Lower leg skin (tissue), 4 donors: Measurements from ENCODE around the gene CST7. TPM values are rescaled to one million over a fixed set of nuclear protein-coding genes. Genes with fewer than 3 reads are reported as not detected.

Experiments used
- DNase-seq, 2 donors: peaks; one replicate each; pipeline ENCODE4 v3.0.0-alpha.2; 2019; ENCODE audit warnings: low spot score in 2 of 2
- H3K4me3 ChIP-seq: fragments of 200-600 bp; sonication (generic); 2 replicates; pipeline ENCODE4 v1.5.1; 2017; ENCODE audit warnings: mild to moderate bottlenecking, low read depth; ENCODE audit not compliant: poor library complexity, severe bottlenecking
- POLR2A ChIP-seq, 2 donors: fragments of 450-650 bp; IDR thresholded peaks; one replicate each; pipeline ENCODE4 v1.6.1; 2016 to 2017; ENCODE audit warnings: antibody characterized with exemption in 2 of 2, mild to moderate bottlenecking in 1 of 2, moderate library complexity in 1 of 2
- WGBS, 2 donors: methylation state at CpG; one replicate each; pipeline ENCODE4 v1.1.5; 2018; 5-methylcytosine and 5-hydroxymethylcytosine counted together
- intact Hi-C: fragments of 100-400 bp; cut with DNase I; formaldehyde crosslinking; loops from one replicate; pipeline ENCODE4 v1.15.0; 2023; ENCODE audit warnings: low total_unique reads
- total RNA-seq, 4 donors: library from RNA; depleted of rRNA; stranded (reverse); fragments of >200 nt; gene quantifications; one replicate each; pipeline ENCODE4 v1.1.0, GENCODE V29; 2016
- TF ChIP-seq, protein P1 (sequence below), 3 donors: fragments of 450-650 bp; IDR thresholded peaks; one replicate each; pipeline ENCODE4 v1.5.1; 2016; ENCODE audit warnings: antibody characterized with exemption in 3 of 3, mild to moderate bottlenecking in 3 of 3, moderate library complexity in 2 of 3

CST7 gene
- total RNA-seq, 4 donors from 2014 or later: 0.42 to 5.1 (median 1.2) TPM

DNA sequence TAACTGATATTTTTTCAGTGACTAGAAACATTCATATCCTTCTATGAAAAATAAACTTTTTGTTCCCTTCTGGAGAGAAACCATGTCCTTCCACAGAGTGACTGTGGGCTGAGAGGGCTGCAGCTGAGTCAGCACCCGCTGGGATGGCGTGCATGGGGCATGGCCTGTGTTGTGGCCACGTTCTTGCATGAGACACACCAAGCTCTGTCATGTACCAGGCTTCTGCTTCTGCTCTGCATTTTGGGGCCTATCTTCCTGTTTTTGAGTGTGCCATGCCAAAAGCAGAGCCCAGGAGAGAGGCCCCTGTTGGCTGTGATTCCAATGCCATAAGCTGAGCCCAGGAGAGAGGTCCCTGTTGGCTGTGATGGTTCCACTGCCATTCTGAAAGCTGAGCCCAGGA is 32.7 kb downstream of the CST7 start:
- intact Hi-C loops: no loop called here
- 82 to 85% methylated on average over 3 of the region's 3 CpGs for WGBS, 2 donors
- no peak for TF ChIP-seq POLR2A (IDR thresholded peaks at IDR 0.05)
- TF ChIP-seq, protein P1, sequence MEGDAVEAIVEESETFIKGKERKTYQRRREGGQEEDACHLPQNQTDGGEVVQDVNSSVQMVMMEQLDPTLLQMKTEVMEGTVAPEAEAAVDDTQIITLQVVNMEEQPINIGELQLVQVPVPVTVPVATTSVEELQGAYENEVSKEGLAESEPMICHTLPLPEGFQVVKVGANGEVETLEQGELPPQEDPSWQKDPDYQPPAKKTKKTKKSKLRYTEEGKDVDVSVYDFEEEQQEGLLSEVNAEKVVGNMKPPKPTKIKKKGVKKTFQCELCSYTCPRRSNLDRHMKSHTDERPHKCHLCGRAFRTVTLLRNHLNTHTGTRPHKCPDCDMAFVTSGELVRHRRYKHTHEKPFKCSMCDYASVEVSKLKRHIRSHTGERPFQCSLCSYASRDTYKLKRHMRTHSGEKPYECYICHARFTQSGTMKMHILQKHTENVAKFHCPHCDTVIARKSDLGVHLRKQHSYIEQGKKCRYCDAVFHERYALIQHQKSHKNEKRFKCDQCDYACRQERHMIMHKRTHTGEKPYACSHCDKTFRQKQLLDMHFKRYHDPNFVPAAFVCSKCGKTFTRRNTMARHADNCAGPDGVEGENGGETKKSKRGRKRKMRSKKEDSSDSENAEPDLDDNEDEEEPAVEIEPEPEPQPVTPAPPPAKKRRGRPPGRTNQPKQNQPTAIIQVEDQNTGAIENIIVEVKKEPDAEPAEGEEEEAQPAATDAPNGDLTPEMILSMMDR (IDR thresholded peaks at IDR 0.05): no peak
- peak in 1 of 2 donors; percentile 85 for DNase-seq
- no peak overlapping the region for H3K4me3 ChIP-seq

DNA sequence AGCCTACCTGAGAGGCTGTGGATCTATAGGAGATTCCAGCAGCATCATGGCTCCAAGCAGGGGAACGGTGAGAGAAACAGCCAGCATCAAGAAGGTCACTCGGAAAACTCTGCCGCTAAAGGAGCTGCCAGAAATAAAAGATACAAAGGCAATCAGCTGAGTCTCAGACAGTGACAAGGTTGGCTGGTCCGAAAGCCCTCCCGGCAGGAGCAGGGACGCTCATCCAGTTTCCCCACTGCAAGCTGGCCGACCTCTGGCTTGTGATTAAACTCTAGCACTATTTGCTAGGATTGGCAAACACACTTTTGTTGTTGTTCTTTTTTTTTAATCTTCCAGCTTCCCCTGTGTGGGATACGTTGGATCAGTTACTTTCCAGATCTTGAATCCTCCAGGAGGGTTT is 34.8 kb downstream of the CST7 start:
- peak in 1 of 2 donors; percentile 70 for DNase-seq
- no peak for TF ChIP-seq POLR2A (IDR thresholded peaks at IDR 0.05)
- TF ChIP-seq, protein P1 (IDR thresholded peaks at IDR 0.05): no peak
- no peak overlapping the region for H3K4me3 ChIP-seq
- intact Hi-C loops: no loop called here
- 93% methylated on average over 8 of the region's 8 CpGs for WGBS, 2 donors

DNA sequence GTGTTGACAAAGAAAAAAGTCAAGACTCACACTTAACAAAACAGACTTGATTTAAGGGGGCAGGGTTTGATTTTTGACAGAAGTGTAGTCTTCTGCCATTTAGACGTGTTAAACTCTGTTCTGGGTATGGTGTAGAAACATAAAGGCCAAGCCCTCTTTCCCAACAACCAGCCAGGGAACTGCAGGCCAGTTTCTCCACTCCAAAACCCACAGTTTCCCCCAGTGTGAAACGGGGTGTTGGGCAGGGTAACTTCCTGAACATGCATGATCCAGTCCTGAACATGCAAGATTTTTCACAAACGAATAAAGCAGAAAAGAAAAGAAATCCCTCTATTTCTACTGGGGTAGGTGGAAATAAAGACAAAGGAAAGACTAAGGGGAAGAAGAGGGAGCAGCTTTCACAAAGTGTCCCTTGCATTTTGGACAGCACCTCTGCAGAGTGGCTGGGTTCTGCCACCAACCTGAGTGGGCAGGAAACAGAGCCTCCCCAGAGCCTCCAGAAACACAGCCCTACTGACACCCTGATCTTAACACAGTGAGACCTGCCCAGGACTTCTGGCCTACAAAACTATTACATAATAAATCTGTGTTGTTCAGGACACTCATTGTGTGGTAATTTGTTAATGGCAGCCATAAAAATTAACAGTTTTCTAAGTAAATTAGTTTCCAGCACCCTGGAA is 36.0 kb downstream of the CST7 start:
- DNase-seq: peak in 1 of 2 donors; percentile 53
- intact Hi-C loops: no loop called here
- 53 to 72% methylated on average over 3 of the region's 3 CpGs for WGBS, 2 donors
- TF ChIP-seq, protein P1 (IDR thresholded peaks at IDR 0.05): no peak
- TF ChIP-seq POLR2A (IDR thresholded peaks at IDR 0.05): no peak
- no peak overlapping the region for H3K4me3 ChIP-seq

DNA sequence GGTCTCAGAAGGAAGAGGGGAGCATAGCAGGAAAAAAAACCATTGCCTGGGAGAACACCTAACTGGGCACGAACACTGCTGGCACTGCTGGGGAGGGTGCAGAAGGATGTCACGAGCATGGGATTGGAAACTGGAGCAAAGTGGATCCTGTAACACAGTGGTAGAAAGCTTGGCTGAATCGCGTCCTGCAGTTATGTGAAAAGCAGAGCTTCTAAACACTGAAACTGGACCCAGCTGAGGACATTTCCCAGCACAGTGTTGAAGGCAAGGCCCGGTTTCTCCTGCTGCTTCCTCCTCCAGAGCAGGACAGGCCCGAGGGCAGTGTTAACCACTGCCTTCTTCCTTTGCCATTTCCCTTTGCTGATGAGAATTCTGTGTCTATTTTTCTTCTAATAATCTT is 36.7 kb downstream of the CST7 start:
- WGBS, 2 donors: 65 to 70% methylated on average over 6 of the region's 6 CpGs
- DNase-seq: peak in 1 of 2 donors; percentile 60
- TF ChIP-seq POLR2A (IDR thresholded peaks at IDR 0.05): no peak
- TF ChIP-seq, protein P1 (IDR thresholded peaks at IDR 0.05): no peak
- H3K4me3 ChIP-seq: no peak overlapping the region
- intact Hi-C loops: no loop called here

DNA sequence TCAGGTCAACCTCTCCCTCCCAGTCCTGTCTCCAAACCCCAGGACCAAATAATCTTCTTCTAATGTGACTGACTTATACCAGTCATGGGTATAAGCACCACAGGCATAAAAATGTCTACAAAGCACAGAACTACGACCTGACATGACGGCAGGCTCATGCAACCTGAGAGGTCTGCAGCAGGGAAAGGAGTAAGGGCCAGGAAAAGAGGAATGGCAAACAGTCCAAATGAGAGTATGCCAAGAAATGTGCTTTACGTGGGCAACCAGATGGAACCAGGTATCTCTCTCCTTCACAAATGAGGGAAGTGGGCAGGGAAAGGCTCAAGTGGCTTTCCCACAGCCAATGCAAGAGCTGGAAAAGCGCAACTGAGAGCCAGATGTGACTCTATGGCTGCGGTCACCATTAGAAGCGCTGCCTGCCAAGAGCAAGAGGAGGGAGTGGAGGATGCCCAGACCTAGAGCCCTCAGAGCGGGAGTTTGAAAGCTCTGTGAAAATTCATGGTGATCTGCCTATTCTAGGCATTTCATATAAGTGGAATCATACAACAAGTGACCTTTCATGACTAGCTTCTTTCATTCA is 37.5 kb downstream of the CST7 start:
- no peak overlapping the region for H3K4me3 ChIP-seq
- intact Hi-C loops: no loop called here
- TF ChIP-seq POLR2A (IDR thresholded peaks at IDR 0.05): no peak
- TF ChIP-seq, protein P1 (IDR thresholded peaks at IDR 0.05): no peak
- peak in 1 of 2 donors; percentile 7 for DNase-seq
- 86 to 90% methylated on average over 7 of the region's 7 CpGs for WGBS, 2 donors
